ENCODE measurements around the gene ACP6. TPM values are rescaled to one million over a fixed set of nuclear protein-coding genes. Genes with fewer than 3 reads are reported as not detected.

The ACP6 gene
- total and polyA plus RNA-seq, 2 of the 13 experiments (the other 11 are each of a cell fraction or from before 2014, with no cell fraction given), result 18.1 to 33.7 TPM

- DNase-seq (ENCODE audit: low spot score), result peak; percentile 66
- CTCF ChIA-PET (ENCODE audit: low intra/inter-chr PET ratio, low total read pairs), result interaction anchor here (0.9 to 2.6 kb wide), 7 partner anchors 14 to 248 kb away, joined by 3 to 28 read pairs (median 5); no protein-coding TSS in a partner anchor
- TF ChIP-seq STAG1 (CRISPR knock-in tag; IDR thresholded peaks at IDR 0.05) (peak; percentile 73), ZNF432 (CRISPR knock-in tag; IDR thresholded peaks at IDR 0.05; ENCODE audit: borderline replicate concordance) (no peak), ZBTB3 (CRISPR knock-in tag; IDR thresholded peaks at IDR 0.05; ENCODE audit: borderline replicate concordance, low read depth) (no peak), CREBL2 (CRISPR knock-in tag; IDR thresholded peaks at IDR 0.05; ENCODE audit: borderline replicate concordance) (no peak), CTCF (CRISPR knock-in tag; IDR thresholded peaks at IDR 0.05) (peak; percentile 80), ATRX (CRISPR knock-in tag; IDR thresholded peaks at IDR 0.05; ENCODE audit: borderline replicate concordance) (no peak), PRDM15 (CRISPR knock-in tag; IDR thresholded peaks at IDR 0.05) (no peak)
Observed at GRCh38 chr1:147641695-147642592, 28.4 kb downstream of the ACP6 start.

More at GRCh38 chr1:147641695-147642592, 28.4 kb downstream of the ACP6 start:
- H2AFZ ChIP-seq (ENCODE audit: low read length), result no peak overlapping the region
- intact Hi-C loops (cut with micrococcal nuclease; ENCODE audit: unreplicated experiment), result loop anchor here (1.0 to 2.0 kb wide), 4 partner anchors 59 to 251 kb away; no protein-coding TSS in a partner anchor
- H3K9ac ChIP-seq (ENCODE audit: insufficient read depth, low read depth, low read length), result no peak overlapping the region
- no peaks in the 10 kb centered on the region for H3K79me2 ChIP-seq (ENCODE audit: insufficient read depth, low read length)
- FAIRE-seq (peak; percentile 80), ATAC-seq (peak; percentile 68)
- POLR2A ChIA-PET, result no interaction called here
- H3K36me3 ChIP-seq (replicated peaks in 1 of 2; ENCODE audit: control insufficient read depth in 1 of 2, insufficient read depth in 2 of 2, low read length in 2 of 2), result peaks cover 0 to 8% of the 10 kb centered on the region in 2 experiments; a peak in 3 of 5 replicates
- H3K9me3 ChIP-seq (ENCODE audit: low read length), result no peaks in the 10 kb centered on the region
- no peaks in the 10 kb centered on the region for H4K20me1 ChIP-seq (ENCODE audit: insufficient read depth, low read length)
- no peak overlapping the region for H3K27ac ChIP-seq (ENCODE audit: extremely low read length, insufficient read depth, low read length)
- WGBS (ENCODE audit: low lambda C conversion rate), result 65% methylated on average over 17 of the region's 17 CpGs
- H3K4me1 ChIP-seq (ENCODE audit: insufficient read depth, low read length), result peaks cover 28% of the 10 kb centered on the region
- H3K4me3 ChIP-seq (replicated peaks in 1 of 3; ENCODE audit: insufficient read depth in 1 of 3, low read depth in 2 of 3, low read length in 3 of 3), result no peak overlapping the region
- no peak overlapping the region for H3K4me2 ChIP-seq (ENCODE audit: low read depth, low read length)
- in situ Hi-C loops (cut with HindIII; ENCODE audit: extremely low pct_ligation_motif_present, low pct_unique_long_range_greater_than_20kb), result no loop called here
- no TSS peak for BruUV-seq (replicated peaks)
- no peaks in the 10 kb centered on the region for H3K27me3 ChIP-seq (ENCODE audit: control insufficient read depth in 1 of 2, insufficient read depth in 2 of 2, low read length in 2 of 2)
